HT-29 (cell line): ENCODE data around the gene PNN. TPM values are rescaled to one million over a fixed set of nuclear protein-coding genes. Genes with fewer than 3 reads are reported as not detected.
A peak's percentile ranks its signal among the peaks of the same experiment; 100 is the strongest.

Experiments
- DNase-seq: peaks from one replicate; pipeline ENCODE4 v3.0.0-alpha.2; 2015; ENCODE audit warnings: low spot score
- total RNA-seq: library from RNA; depleted of rRNA; stranded (reverse); fragments of >200 nt; shearing (Covaris generic); gene quantifications from 2 replicates; pipeline ENCODE4 v1.2.3, GENCODE V29; 2014; rRNA removed

Gene PNN
- total RNA-seq, 1 experiment from 2014 or later, result 26.6 TPM

DNA sequence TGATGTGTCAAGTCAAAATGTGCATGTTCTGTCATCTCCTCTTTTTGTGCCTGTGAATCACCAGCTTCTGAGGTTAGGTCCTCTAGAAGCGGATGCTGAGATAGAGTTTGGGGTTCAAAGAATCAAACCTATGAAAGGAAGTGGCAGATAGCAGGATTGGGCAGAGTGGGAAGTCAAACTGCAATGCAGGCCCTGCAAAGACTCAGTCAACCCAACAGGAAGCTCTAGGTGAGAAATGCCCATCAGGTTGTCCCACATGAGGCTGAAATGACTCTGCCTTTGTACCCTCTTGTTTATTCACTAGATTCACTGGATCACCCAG, 54.1 kb downstream of the PNN start:
- no peak for DNase-seq

DNA sequence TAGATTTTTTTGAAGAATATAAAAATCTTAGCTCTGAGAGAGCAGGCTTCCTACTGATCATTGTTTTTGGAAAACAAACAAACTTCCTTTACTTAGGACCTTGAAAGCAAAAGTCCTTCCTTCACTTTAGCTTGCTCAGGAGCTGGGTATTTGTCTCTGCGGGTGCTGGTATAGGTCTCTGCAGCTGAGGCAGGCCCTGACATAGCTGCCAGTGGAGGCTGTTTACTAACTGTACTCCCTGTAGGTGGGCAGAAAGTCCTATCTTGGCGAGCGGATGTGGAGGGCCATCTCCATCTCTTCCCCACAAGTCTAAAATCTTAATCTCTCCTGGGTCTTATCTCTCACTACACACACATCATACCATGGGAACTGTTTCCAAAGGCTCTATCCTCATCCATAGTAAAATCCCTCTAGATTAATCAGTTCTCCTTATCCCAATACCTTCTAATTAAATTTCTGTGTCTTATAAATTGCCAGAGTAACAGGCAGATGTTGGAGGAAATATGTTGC, 54.6 kb downstream of the PNN start:
- DNase-seq, result no peak

GRCh38 chr14:39230416-39231035, 55.5 kb downstream of the PNN start:
- DNase-seq, result no peak

DNA sequence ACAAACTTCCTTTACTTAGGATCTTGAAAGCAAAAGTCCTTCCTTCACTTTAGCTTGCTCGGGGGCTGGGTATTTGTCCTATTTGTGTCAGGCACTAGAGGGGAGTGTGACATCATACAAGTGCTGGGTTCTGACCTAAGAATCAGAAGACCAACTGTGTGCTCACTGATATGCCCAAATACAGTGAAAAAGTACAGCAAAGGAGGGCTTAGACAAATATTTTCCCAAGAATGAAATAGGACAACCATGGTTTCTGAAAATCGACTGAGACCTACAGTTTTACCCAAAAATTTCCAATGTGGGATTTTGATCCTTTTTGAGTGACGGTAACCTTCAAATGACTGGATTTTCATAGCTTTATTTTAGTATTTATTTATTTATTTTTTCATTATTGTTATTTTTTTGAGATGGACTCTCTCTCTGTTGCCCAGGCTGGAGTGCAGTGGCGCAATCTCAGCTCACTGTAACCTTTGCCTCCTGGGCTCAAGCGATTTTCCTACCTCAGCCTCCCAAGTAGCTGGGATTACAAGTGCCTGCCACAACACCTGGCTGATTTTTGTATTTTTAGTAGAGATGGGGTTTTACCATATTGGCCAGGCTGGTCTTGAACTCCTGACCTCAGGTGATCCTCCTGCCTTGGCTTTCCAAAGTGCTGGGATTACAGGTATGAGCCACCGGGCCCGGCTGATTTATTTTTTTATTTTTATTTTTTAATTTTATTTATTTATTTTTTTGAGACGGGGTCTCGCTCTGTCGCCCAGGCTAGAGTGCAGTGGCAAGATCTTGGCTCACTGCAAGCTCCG, 56.9 kb downstream of the PNN start:
- DNase-seq, result peak; percentile 52

Other genes starting within 250 kb of the PNN start
- gene SEC23A, start 72.0 kb upstream of the PNN start, total RNA-seq, result 25.6 and 26.4 TPM in 2 replicates
- 10.3 and 15.7 TPM in 2 replicates for gene GEMIN2, start 60.9 kb upstream of the PNN start, total RNA-seq
- 5.7 and 7.2 TPM in 2 replicates for gene TRAPPC6B, start 4.9 kb upstream of the PNN start, total RNA-seq
- gene MIA2, start 58.7 kb downstream of the PNN start, total RNA-seq, result 6.2 and 8.0 TPM in 2 replicates